MV-4-11 (cell line): ENCODE data around the gene CLSTN2.
A peak's percentile ranks its signal among the peaks of the same experiment; 100 is the strongest.

Experiments used
- DNase-seq: peaks from one replicate; lab custom pipeline; 2025; lab: John Stamatoyannopoulos, UW

Gene CLSTN2

DNA sequence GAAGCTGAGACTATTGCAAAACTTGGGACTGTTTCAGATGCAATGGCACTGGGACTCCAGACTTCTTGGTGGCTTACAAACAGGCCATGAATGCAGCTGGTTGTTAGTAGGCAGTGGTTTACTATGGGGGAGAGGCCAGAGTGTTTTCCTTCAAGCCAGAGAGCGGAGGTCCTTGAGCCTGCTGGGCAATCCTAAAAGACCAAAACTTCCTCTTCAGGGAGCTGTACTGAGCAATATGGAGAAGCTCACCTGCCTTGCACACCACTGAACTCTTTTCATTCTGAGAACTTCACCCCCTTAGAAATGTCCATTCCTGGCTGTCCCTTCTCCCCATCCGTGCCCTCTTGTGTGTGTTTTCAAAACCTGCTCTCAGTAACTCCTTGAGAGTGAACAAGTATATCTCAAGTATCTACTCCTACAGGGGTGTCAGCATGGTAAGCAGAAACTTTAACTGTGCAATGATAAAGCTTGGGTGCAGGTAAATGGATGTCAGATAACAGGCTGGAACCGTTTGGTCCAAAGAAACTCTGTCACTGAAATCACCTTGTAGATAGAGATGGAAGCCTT is 213.9 kb downstream of the CLSTN2 start:
- DNase-seq, result peak; percentile 39

DNA sequence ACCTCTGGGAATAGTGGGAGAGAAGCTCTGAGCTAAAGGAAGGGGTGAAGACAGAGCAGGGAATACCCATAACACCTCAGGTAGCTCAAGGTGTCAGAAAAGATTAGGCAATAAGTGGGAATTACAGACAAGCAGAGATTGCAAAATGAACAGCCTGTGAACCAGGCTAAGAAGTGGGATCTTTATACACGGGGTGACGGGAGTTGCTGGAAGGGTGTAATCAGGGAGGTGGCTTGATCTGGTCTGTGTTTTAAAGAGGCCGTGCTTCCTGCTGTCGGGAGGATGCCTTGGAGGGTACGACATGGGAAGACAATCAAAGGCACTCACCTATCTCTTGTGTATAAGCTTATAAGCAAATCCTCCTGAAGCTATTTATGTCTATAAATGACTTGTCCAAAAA is 216.3 kb downstream of the CLSTN2 start:
- no peak for DNase-seq

GRCh38 chr3:140152851-140153639 is 218.1 kb downstream of the CLSTN2 start:
- DNase-seq, result peak; percentile 10

GRCh38 chr3:140153736-140154135 is 218.8 kb downstream of the CLSTN2 start:
- no peak for DNase-seq

DNA sequence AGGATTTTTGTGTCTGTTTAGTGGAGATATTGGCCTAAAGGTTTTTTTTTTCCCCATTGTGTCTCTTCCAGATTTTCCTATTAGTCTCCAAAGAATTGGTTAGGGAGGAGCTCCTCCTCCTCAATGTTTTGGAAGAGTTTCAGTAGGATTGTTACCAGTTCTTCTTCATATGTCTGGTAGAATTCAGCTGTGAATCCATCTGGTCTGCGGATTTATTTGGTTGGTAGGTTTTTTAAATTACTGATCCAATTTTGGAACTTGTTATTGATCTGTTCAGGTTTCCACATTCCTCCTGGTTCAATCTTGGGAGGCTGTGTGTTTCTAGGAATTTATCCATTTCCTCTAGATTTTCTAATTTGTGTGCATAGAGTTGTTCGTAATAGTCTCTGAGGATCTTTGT is 222.2 kb downstream of the CLSTN2 start:
- no peak for DNase-seq

- DNase-seq, result no peak
These were observed 224.7 kb downstream of the CLSTN2 start for GRCh38 chr3:140159646-140160045.

- DNase-seq, result no peak
These were observed 225.6 kb downstream of the CLSTN2 start for GRCh38 chr3:140160553-140160952.

DNA sequence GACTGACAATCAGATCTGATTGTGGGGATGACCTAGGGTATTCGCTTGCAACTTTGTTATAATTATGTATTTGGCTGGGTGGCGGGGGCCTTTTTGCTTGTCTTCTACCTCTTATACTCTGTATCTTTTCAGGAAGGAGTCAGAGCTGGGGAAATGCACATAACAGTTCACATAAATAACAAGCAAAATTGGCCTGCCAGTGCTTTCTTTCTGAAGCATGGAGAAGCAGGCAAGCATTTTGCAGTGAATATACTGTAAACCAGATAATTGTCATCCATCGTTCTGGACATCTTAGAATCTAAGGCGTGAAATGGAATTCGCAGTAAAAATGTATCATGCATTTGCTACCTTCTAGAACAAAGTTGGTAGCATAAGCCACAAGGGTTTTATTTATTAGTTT is 227.6 kb downstream of the CLSTN2 start:
- no peak for DNase-seq

DNA sequence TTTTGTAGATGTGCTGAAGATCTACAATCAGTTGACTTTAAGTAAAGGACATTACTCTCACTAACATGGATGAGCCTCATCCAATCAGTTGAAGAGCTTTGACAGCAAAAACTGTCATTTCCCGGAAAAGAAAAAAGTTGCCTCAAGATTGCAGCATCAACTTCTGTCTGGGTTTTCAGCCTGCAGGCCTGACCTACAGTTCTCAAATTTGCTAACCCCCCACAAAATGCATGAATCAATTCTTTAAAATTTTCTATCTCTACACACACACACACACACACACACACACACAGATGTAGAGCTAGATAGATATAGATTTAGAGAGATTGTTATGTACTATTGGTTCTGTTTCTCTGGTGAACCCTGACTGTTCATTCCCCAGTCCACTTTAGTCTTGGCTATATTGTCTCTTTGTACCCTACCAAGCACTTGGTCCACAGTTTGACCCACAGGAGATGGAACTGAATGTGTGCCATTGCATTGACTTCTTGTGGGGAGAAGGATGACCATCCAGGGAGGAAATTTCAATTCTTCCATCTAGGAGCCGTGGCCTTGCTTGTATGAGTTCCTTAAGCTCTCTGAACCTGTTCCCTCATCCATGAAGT is 228.3 kb downstream of the CLSTN2 start:
- DNase-seq, result no peak

DNA sequence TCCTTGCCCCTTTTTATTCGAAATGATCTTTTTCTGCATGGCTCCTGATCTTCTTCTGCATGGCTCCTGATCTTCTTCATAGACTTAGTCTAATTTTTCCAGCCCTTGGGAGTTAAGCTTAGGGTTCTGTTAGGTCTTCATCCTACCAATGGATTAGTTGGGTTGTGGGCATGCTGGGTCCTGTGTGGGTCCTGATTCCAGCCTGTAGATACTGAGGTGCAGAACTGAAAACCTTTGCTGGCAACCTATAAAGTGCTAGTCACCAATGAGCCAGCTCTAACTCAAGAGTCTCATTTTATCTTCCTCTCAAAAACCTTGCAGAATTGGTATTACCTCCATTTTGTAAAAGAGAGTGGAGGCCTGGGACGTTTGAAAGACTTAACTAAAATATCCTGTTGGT is 229.2 kb downstream of the CLSTN2 start:
- DNase-seq, result no peak

- no peak for DNase-seq
These were observed 230.1 kb downstream of the CLSTN2 start for GRCh38 chr3:140164922-140165590.

DNA sequence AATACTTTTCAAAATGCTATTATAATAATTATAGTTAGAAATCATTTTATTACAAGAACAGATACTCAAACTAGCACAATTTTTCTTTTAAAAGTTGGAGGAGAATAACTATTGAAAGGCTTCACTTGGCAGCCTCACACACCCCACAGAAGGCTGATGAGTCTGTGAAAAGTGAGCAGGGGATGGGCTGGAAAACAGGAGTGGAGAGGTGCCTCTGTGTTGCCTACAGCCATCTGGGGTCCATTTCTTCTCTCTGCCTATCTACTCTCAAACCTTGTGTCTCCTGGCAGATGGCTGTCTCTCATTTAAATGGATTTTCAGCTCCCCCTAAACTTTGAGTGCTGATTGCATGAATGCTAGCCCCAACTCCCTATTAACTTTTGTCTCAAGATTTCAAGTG is 230.8 kb downstream of the CLSTN2 start:
- no peak for DNase-seq

DNA sequence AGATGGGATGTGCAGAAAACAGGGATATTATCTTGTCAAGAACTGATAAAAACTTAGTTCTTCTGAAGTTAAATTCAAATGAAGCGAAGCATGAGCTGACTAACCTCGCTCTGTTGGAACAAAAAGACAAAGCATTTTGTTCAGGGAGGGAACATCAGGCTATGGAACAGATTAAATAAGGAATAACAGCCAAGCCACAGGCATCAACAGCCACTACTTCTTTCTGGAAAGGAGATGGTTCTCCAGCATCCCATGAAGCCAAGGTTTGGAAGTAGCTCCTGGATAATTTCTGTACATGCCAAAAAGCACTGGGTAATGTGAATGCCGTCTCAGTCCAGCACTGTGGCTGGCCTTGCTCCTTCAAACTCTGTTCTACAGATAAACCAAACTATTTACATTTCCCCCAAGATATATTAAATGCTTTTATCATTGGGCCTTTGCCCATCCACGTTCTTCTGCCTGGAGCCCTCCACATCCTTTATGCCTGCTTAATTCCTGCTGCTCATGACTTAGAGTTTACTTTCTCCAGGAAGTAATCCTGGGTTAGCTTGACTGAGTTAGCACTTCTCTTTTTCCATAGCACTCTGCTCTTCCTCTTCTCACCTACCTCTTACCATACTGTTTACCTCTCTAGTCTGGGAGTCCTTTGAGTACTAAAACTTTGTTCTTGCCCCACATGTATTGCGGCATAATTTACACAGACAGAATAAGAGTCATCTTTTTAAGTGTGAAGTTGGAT is 232.0 kb downstream of the CLSTN2 start:
- peak; percentile 5 for DNase-seq

GRCh38 chr3:140167600-140168281 is 232.8 kb downstream of the CLSTN2 start:
- no peak for DNase-seq

DNA sequence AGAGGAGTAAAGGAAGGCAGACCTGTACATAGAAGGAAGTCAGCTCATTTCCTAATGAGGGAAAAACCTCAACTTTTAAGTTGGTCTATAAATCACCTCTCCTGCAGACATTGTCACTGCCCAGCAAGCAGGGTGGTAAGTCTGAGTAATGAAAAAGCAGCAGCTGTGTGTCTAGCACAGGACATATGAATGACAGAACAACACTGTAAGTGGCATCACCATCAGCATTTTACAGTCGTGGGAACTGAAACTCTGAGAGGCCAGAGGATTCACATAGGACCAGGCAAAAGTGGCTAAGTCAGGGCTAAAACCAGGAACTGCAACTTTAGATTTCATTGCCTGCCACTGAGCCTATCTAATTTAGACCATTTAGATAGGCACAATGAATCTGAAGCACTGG is 235.6 kb downstream of the CLSTN2 start:
- DNase-seq, result peak; percentile 93

DNA sequence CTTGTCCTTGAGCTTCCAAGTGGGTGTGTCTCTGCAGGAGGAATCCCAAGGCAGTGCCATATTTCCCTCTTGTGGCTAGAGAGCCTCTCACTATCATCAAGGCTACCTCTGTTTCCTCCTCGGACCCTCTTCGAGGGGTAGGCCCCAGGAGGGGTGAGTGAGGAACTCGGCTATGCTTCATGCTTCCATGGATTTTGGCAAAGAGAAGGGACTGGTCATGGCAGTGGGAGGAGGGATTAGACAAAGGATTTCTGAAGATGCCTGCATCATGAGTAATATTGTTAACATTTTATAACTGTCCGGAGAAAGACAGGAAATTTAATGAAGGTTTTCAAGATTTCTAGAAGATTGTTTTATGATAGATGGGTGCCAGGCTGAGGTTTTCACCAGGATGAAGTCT is 241.5 kb downstream of the CLSTN2 start:
- DNase-seq, result no peak

GRCh38 chr3:140177943-140178342 is 243.0 kb downstream of the CLSTN2 start:
- no peak for DNase-seq

GRCh38 chr3:140178482-140178881 is 243.5 kb downstream of the CLSTN2 start:
- DNase-seq, result no peak

GRCh38 chr3:140180603-140181002 is 245.6 kb downstream of the CLSTN2 start:
- no peak for DNase-seq

DNA sequence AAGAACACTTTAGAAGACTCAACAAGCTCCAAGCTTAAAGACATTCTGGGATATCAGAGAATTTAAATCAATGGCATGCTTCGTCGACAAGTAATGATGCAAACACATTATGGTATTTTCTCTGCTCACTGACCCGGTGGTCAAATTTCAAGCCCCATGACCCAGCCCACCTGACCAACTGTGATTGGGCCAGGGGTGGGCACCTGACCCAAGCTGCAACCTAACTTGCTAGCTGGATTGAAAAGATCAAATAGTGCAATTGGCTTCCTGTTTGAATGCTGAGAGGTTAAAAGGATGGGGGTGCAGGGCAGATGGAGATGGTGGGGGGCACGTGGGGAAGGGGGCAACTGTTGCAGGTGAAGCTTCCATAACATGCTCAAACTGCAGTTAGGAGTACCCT is 250.4 kb downstream of the CLSTN2 start:
- no peak for DNase-seq

DNA sequence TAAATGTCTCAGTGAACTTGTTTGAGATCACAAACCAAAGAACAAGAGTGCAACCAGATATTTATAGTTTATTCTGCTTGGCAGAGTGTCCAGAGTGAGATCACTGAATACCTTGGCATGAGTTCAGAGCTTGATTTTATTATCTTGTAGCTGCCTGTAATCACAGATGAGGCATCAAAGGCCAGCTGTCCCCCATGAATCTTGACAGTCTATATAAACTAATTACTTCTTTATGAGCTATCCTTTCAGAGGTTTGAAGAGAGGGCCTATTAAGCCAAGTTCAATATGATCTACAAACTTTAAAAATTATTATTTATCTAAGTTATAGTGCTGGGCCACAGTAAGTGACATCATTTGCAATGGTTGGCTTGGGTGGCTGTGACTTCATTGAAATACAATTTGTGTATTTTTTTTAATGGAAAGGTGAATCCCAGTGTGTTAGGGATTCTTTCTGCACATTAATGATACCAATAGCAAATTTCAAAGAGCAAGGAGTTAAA is 251.5 kb downstream of the CLSTN2 start:
- no peak for DNase-seq
